GM18511 (cell line): ENCODE data around the gene BRI3BP.
"Not testable (repeated sequence)": the region's sequence is repeated elsewhere in the genome, so short reads cannot be mapped to it uniquely, and the experiment has no call there.

ENCODE experiments used
- ATAC-seq: cut with Tn5 transposase; IDR thresholded peaks from one replicate; pipeline ENCODE4 v1.9.1; 2021; ENCODE audit warnings: mild to moderate bottlenecking, moderate library complexity; ENCODE audit not compliant: unreplicated experiment

Gene BRI3BP

DNA sequence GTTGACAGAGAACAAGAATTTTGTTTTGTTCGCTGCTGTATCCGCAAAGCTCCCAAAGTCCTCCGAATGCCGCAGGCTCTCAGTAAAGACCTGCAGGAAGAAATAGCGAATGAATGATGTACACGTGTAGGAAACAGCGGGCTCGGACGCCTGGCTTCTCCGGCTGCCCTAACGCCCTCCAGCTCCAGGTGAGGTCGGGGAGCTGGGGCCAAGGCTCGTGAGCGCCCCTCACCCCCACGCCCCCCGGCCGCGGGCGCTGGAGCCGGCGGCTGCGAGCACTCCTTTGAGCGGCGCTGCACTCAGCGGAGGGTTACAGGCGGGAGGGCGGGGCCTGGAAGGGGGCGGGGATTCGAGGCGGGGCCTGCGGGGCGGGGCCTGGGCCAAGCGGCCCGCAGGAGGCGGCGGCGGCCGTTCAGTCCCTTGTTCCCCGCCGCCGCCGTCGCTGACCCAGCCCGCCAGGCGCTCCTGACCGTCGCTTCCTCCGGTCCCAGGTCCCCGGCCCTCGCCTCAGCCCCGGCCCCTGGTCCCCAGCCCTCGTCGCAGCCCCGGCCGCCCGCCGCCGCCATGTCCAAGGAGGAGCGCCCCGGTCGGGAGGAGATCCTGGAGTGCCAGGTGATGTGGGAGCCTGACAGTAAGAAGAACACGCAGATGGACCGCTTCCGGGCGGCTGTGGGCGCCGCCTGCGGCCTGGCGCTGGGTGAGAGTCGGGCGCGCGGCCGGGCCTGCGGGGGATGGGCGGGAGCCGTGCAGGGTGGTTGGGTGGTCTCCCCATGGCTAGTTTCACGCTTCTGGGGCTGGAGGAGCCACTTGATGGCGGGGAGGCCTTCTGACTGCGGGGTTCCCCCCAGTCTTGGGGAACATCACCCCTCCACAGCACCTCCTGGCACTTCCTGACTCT is 71.8 kb downstream of the BRI3BP start, which contains the start of gene AACS:
AACS (plus strand) TSS at position 415 of the 898 bp plus-strand sequence; CDS start at position 565, 150 bp downstream.
- peak; percentile 94 for ATAC-seq

DNA sequence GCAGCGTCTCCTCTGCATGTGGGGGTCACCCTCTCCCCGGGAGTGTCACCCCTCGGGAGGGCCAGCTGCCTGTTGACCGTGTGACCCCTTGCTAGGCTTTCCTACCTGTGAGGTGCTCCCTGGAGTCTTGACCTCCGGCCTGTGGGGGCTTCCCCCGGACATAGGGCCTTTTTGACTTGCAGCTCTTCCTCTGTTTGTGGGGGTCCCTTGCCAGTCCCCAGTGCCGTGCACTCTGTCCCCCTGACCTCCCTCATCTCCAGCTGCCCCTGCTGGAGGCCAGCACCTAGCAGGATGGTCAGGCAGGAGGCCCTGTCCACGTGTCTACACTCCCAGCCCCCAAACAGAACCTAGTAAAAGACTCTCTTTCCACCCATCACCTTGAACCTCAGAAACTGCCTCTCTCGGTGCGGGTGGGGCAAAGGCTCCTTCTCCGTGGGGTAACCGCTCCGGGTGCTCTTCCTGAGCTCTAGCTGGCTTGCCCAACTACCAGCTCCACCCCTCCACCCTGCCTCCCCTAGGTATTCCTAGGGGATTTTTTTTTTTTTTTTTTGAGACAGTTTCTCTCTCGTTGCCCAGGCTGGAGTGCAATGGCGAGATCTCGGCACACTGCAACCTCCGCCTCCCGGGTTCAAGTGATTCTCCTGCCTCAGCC is 72.6 kb downstream of the BRI3BP start:
- ATAC-seq = no peak

DNA sequence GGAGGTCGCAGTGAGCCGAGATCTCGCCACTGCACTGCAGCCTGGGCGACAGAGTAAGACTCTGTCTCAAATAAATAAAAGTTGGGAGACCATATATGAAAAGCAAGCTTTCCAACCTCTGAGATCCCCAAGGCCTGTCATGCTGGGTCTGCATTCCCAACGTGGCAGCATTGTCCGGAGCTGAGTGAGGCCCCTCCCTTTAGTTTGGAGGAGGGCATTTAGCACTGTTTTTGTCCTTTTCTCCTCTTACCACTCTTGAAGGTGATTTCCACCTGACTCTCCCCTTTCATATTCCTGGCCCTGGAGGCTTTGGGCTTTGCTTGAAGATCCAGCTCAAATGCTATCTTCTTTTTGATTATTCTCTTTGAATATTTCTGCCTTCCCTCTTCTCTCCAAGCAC is 74.9 kb downstream of the BRI3BP start:
- no peak for ATAC-seq

DNA sequence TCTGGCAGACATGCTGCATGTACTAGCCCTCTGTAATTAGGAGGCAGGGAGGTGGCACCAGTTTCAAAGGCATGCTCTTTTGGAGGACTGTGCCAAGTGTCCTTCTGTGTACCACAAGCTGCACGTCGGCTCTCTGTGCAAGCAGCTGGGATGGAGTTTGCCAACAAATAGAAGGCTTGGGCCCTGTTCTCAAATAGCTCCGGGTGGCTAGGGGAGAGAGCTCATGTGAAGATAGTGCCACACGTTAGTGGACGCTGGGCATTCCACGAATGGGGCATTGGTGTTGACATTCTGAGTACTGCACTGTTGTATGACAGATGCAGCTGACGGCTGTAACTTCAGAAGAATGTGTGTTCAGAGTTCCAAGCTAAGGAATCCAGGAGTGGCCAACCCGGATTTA is 76.2 kb downstream of the BRI3BP start:
- ATAC-seq = no peak

DNA sequence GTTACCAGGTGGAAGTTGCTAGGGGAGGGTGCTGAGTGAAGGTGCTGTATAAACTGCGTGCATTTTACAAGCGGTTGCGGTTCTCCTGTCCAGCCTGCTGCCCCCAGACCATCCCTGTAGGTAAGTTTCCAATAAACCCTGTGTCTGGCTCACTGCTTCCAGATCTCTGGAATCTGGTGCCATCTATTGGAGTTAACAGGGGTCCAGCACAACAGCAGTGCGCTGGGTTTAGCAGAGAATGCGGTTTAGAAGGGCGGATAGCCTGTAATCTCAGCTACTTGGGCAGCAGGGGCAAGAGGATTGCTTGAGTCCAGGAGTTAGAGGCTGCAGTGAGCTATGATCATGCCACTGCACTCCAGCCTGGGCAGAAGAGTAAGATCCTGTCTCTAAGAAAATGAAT is 76.7 kb downstream of the BRI3BP start:
- no peak for ATAC-seq

DNA sequence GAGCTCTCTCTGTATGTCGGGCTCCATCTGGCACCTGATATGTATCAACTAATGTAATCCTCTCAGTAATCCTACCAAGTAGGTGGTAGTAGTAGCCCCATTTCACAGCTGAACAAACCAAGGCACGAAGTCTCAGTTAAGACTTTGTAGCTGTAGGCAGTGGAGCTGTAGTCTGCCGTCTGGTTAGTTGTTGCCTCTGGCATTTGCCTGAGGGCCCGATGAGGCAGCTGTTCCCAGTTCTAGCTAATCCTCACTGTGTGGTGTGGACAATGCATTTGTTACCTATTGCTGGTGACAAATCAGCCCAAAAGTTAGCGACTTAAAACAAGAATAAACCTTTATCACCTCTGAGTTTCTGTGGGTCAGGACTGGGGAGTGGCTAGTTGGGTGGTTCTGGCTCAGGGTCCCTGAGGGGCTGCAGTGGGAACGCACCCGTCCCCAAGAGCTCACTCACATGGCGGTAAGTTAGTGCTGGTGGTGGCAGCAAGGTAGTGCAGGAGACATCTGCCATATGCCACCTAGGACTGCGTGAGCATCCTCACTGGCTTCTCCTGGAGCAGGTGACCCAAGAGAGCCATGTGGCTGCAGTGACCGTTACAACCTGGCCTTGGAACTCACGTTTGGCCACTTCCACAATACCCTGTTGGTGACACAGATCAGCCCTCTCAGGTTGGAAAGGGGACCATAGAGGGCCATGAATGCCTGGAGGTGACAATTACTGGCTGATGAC is 77.4 kb downstream of the BRI3BP start:
- ATAC-seq = no peak

DNA sequence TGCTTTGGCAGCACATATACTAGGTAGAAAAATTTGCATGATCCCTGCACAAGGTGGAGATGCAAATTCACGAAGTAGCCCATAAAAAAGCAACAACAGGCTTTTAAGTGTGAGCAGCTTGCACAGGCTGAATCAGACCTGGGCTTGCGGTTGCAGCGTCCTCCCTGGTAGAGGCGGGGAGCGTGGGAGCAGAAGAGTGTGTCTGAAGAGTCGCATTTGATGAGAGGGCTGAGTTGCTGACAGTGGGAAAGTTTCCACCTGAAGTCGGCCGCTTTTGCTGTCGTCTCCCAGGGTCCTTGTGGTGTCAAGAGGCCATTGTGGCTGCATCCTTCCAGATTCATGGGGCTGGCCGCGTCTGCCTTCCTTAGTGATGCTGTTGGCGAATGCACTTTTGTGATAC is 78.0 kb downstream of the BRI3BP start:
- ATAC-seq = no peak

DNA sequence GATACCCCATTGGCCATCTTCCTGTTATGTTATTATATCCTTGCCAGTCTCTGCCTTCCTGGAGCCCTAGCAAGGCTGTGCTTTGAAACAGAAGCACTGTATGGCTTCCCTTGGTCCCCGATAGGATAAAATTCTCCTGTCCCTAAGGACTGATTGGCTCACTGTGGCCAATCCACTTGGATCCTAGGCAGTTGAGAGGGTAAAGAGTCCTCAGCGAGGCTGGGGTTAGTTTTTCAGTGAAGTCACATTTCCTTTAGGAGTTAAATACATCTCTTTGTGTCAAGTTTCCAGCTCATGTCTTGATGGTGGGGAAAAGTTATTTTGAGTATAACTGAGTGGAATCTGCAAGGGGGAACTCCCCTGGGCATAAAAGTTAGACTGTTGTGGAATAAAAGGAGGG is 79.1 kb downstream of the BRI3BP start:
- no peak for ATAC-seq

DNA sequence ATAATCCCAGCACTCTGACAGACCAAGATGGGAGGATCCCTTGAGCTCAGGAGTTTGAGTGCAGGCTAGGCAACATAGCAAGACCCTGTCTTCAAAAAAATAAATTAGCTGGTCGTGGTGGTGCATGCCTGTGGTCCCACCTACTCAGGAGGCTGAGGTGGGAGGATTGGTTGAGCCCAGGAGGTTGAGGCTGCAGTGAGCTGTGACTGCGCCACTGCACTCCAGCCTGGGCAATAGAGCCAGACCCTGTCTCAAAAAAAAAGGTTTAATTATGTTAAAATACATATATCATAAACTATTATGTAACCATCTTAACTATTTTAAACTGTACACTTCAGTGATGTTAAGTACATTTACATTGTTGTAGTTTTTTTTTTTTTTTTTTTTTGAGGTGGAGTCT is 80.8 kb downstream of the BRI3BP start:
- not testable (repeated sequence) for ATAC-seq

DNA sequence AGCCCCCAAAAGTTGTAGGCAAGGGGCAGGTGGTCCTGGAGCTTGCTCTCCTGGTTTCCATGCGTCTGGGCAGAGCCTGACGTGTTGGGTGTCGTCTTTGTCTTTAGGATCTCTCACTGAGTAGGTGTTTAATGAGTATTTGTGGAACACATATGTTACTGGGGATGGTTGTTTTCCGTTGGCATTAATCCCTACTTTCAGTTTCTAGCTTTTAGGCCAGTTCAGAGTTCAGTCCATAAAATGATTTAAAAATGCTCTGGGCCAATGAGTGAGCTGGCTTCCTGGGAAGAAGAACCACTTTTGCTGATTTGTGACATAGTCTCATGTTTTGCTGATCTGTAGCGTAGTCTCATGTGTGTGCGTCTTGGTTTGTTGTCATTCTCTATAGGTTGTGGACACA is 82.7 kb downstream of the BRI3BP start:
- ATAC-seq = no peak

DNA sequence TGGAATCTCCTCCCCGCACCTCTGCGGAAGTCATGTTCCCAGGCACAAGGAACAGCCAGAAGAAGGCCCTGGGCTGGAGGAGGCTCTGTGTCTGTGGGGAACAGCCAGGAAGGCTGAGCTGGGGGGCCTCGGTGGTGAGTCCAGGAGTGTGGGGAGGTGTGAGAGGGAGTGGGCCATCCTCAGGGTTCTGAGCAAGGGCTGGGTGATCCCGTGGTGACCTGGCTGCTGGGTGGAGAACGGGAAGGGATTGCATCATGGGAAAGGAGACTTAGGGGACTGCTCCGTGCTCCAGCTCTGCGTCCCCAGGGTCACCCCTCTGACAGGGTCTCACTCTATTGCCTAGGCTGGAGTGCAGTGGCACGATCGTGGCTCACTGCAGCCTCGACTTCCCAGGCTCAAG is 85.6 kb downstream of the BRI3BP start:
- no peak for ATAC-seq

DNA sequence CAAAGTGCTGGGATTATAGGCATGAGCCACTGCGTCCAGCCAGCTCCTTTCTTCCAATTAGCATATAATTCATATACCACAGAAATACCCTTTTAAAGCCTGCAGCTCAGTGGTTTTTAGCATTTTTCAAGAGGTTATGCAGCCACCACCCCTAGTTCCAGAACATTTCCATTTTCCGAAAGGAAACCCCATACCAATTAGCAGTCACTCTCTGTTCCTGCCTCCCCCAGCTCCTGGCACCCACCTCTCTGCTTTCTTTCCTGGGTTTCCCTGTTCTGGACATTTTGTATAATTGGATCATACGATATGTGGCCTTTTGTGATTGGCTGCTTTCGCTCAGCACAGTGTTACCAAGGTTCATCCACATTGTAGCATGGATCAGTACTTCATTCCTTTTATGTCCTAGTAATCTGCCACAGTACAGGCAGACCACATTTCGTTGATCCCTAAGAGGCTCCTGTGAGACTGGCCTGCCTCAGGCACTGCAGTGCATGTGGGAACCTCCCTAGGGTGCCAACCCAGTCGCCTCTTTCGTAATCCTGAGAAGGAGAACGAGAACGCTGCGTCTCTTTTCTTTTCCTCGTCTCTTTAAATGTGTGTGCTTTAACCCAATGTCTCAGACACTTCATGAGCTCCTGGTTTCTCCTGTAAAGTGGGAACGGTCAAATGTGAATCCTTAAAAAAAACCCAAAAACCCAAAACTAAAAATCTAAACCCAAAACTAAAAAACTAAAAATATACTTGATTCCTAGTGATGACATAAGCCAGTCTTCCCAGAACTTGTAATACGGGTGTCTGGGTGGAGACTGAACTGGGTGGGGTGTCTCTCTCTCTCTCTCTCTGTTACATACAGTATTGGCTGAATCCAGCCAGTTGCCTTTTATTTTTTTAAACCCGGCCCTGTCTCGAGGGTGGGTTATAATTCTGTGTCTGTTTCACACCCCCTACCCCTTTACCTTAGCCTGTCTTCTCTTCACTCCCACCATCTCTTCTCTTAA is 86.5 kb downstream of the BRI3BP start:
- no peak for ATAC-seq
